ACC112 (cell line): Measurements from ENCODE around the gene HSPA12A.
"Not testable (repeated sequence)": the region's sequence is repeated elsewhere in the genome, so short reads cannot be mapped to it uniquely, and the experiment has no call there.

Experiments used
- H2AFZ ChIP-seq: fragments of 200-600 bp; sonication (generic); one replicate; pipeline ENCODE4 v1.6.0; 2017; ENCODE audit warnings: antibody characterized with exemption, low read length; ENCODE audit not compliant: unreplicated experiment
- H3K27ac ChIP-seq: fragments of 200-600 bp; sonication (generic); 2 replicates; pipeline ENCODE4 v1.5.1; 2014; ENCODE audit warnings: low read depth, mild to moderate bottlenecking, antibody characterized with exemption, low read length, moderate library complexity
- H3K27me3 ChIP-seq: fragments of 200-600 bp; sonication (generic); 2 replicates; pipeline ENCODE4 v1.6.1; 2014; ENCODE audit warnings: mild to moderate bottlenecking, antibody characterized with exemption, low read length, moderate library complexity, mixed read lengths; ENCODE audit not compliant: insufficient read depth
- H3K36me3 ChIP-seq: fragments of 200-600 bp; sonication (generic); 2 replicates; pipeline ENCODE4 v1.6.1; 2016; ENCODE audit warnings: mild to moderate bottlenecking, antibody characterized with exemption, low read length, moderate library complexity, mixed read lengths; ENCODE audit not compliant: insufficient read depth
- H3K4me1 ChIP-seq: fragments of 200-600 bp; sonication (generic); one replicate; pipeline ENCODE4 v1.6.1; 2016; ENCODE audit warnings: low read length, mixed read lengths; ENCODE audit not compliant: insufficient read depth, unreplicated experiment, control insufficient read depth
- H3K4me3 ChIP-seq: fragments of 200-600 bp; sonication (generic); 2 replicates; pipeline ENCODE4 v1.5.1; 2014; ENCODE audit warnings: mild to moderate bottlenecking, low read depth, low read length
- H3K79me2 ChIP-seq: fragments of 200-600 bp; sonication (generic); one replicate; pipeline ENCODE4 v1.6.0; 2016; ENCODE audit warnings: low read length; ENCODE audit not compliant: control insufficient read depth, unreplicated experiment, insufficient read depth

Gene HSPA12A

GRCh38 chr10:116715839-116716377, 26.5 kb downstream of the HSPA12A start:
- Histone ChIP-seq H3K36me3 (no peaks in the 10 kb centered on the region), H3K27me3 (no peaks in the 10 kb centered on the region), H3K4me1 (no peaks in the 10 kb centered on the region), H3K79me2 (no peaks in the 10 kb centered on the region), H3K4me3 (no peak overlapping the region), H2AFZ (no peak overlapping the region), H3K27ac (no peak overlapping the region)

- no peak overlapping the region for H3K27ac ChIP-seq
- H3K36me3 ChIP-seq: no peaks in the 10 kb centered on the region
- no peaks in the 10 kb centered on the region for H3K4me1 ChIP-seq
- H3K79me2 ChIP-seq: no peaks in the 10 kb centered on the region
- no peaks in the 10 kb centered on the region for H3K27me3 ChIP-seq
- H2AFZ ChIP-seq: no peak overlapping the region
- H3K4me3 ChIP-seq: no peak overlapping the region
Measured at GRCh38 chr10:116715341-116715740, 27.0 kb downstream of the HSPA12A start.

GRCh38 chr10:116713846-116714245, 28.5 kb downstream of the HSPA12A start:
- no peaks in the 10 kb centered on the region for H3K79me2 ChIP-seq
- H3K27me3 ChIP-seq: no peaks in the 10 kb centered on the region
- no peaks in the 10 kb centered on the region for H3K36me3 ChIP-seq
- no peaks in the 10 kb centered on the region for H3K4me1 ChIP-seq
- no peak overlapping the region for H3K4me3 ChIP-seq
- no peak overlapping the region for H2AFZ ChIP-seq
- no peak overlapping the region for H3K27ac ChIP-seq

- no peak overlapping the region for H2AFZ ChIP-seq
Measured at GRCh38 chr10:116712989-116713543, 29.3 kb downstream of the HSPA12A start.

GRCh38 chr10:116712519-116712918, 29.8 kb downstream of the HSPA12A start:
- H3K27me3 ChIP-seq: no peaks in the 10 kb centered on the region
- no peak overlapping the region for H3K27ac ChIP-seq
- no peaks in the 10 kb centered on the region for H3K4me1 ChIP-seq
- no peak overlapping the region for H3K4me3 ChIP-seq
- H3K36me3 ChIP-seq: no peaks in the 10 kb centered on the region
- no peaks in the 10 kb centered on the region for H3K79me2 ChIP-seq
- H2AFZ ChIP-seq: no peak overlapping the region

More at GRCh38 chr10:116712989-116713543, 29.3 kb downstream of the HSPA12A start:
- H3K79me2 ChIP-seq: no peaks in the 10 kb centered on the region
- H3K4me1 ChIP-seq: no peaks in the 10 kb centered on the region
- H3K27me3 ChIP-seq: no peaks in the 10 kb centered on the region
- H3K27ac ChIP-seq: no peak overlapping the region
- no peaks in the 10 kb centered on the region for H3K36me3 ChIP-seq
- no peak overlapping the region for H3K4me3 ChIP-seq

GRCh38 chr10:116711803-116712202, 30.6 kb downstream of the HSPA12A start:
- not testable (repeated sequence) for H3K4me3 ChIP-seq, H3K27ac ChIP-seq, H2AFZ ChIP-seq

GRCh38 chr10:116710076-116710475, 32.3 kb downstream of the HSPA12A start:
- Histone ChIP-seq H3K27ac (no peak overlapping the region), H3K27me3 (no peaks in the 10 kb centered on the region), H3K79me2 (no peaks in the 10 kb centered on the region), H3K4me3 (no peak overlapping the region), H3K36me3 (no peaks in the 10 kb centered on the region), H3K4me1 (no peaks in the 10 kb centered on the region), H2AFZ (no peak overlapping the region)

More at GRCh38 chr10:116711803-116712202, 30.6 kb downstream of the HSPA12A start:
- not testable (repeated sequence) for H3K27me3 ChIP-seq, H3K4me1 ChIP-seq, H3K79me2 ChIP-seq, H3K36me3 ChIP-seq

- Histone ChIP-seq H3K4me3 (no peak overlapping the region), H3K4me1 (no peaks in the 10 kb centered on the region), H2AFZ (no peak overlapping the region), H3K27ac (no peak overlapping the region), H3K36me3 (no peaks in the 10 kb centered on the region), H3K79me2 (no peaks in the 10 kb centered on the region), H3K27me3 (no peaks in the 10 kb centered on the region)
Measured at GRCh38 chr10:116708877-116709276, 33.5 kb downstream of the HSPA12A start.

GRCh38 chr10:116708391-116708821, 34.0 kb downstream of the HSPA12A start:
- H3K4me3 ChIP-seq: no peak overlapping the region
- H2AFZ ChIP-seq: no peak overlapping the region
- H3K27me3 ChIP-seq: no peaks in the 10 kb centered on the region
- no peaks in the 10 kb centered on the region for H3K79me2 ChIP-seq
- H3K4me1 ChIP-seq: no peaks in the 10 kb centered on the region
- H3K27ac ChIP-seq: no peak overlapping the region
- no peaks in the 10 kb centered on the region for H3K36me3 ChIP-seq

- H3K4me1 ChIP-seq: no peaks in the 10 kb centered on the region
- H2AFZ ChIP-seq: no peak overlapping the region
- no peak overlapping the region for H3K4me3 ChIP-seq
- H3K36me3 ChIP-seq: no peaks in the 10 kb centered on the region
- no peaks in the 10 kb centered on the region for H3K27me3 ChIP-seq
- H3K27ac ChIP-seq: no peak overlapping the region
- H3K79me2 ChIP-seq: no peaks in the 10 kb centered on the region
Measured at GRCh38 chr10:116707981-116708380, 34.4 kb downstream of the HSPA12A start.

- Histone ChIP-seq H3K79me2 (no peaks in the 10 kb centered on the region), H3K4me3 (no peak overlapping the region), H2AFZ (no peak overlapping the region), H3K4me1 (no peaks in the 10 kb centered on the region), H3K27ac (no peak overlapping the region), H3K36me3 (no peaks in the 10 kb centered on the region), H3K27me3 (no peaks in the 10 kb centered on the region)
Measured at GRCh38 chr10:116706281-116706680, 36.1 kb downstream of the HSPA12A start.
